Measurements from ENCODE around the gene FOLR2. TPM values are rescaled to one million over a fixed set of nuclear protein-coding genes. Genes with fewer than 3 reads are reported as not detected.

The FOLR2 gene
- total RNA-seq, 1 donor from 2014 or later: not detected

GRCh38 chr11:72224564-72225410 is 8.2 kb downstream of the FOLR2 start, which contains the start of gene INPPL1:
Gene INPPL1 (plus strand): TSS chr11:72224767. CDS start chr11:72224985, 218 bp downstream.
- DNase-seq (ENCODE audit: low read depth): no peak
- H3K27me3 ChIP-seq (ENCODE audit: control insufficient read depth, insufficient read depth, low read length): no peaks in the 10 kb centered on the region
- H3K4me3 ChIP-seq (ENCODE audit: low read depth, low read length): peak within 1 kb of the TSS; percentile 77
- H3K36me3 ChIP-seq (ENCODE audit: control insufficient read depth, insufficient read depth, low read length): peaks cover 4% of the 10 kb centered on the region
- TF ChIP-seq CTCF (IDR thresholded peaks at IDR 0.05; ENCODE audit: insufficient read depth, low read length, poor library complexity, severe bottlenecking): no peak

- H3K36me3 ChIP-seq (ENCODE audit: control insufficient read depth, insufficient read depth, low read length): peaks cover 8% of the 10 kb centered on the region
- no peaks in the 10 kb centered on the region for H3K27me3 ChIP-seq (ENCODE audit: control insufficient read depth, insufficient read depth, low read length)
- no peak for TF ChIP-seq CTCF (IDR thresholded peaks at IDR 0.05; ENCODE audit: insufficient read depth, low read length, poor library complexity, severe bottlenecking)
- no peak for DNase-seq (ENCODE audit: low read depth)
- H3K4me3 ChIP-seq (ENCODE audit: low read depth, low read length): peak overlapping the region; percentile 77
These were observed 8.9 kb downstream of the FOLR2 start for GRCh38 chr11:72225411-72225951.

- Histone ChIP-seq H3K4me3 (ENCODE audit: low read depth, low read length) (no peak overlapping the region), H3K36me3 (ENCODE audit: control insufficient read depth, insufficient read depth, low read length) (peaks cover 8% of the 10 kb centered on the region), H3K27me3 (ENCODE audit: control insufficient read depth, insufficient read depth, low read length) (no peaks in the 10 kb centered on the region)
- DNase-seq (ENCODE audit: low read depth): no peak
- no peak for TF ChIP-seq CTCF (IDR thresholded peaks at IDR 0.05; ENCODE audit: insufficient read depth, low read length, poor library complexity, severe bottlenecking)
These were observed 10.1 kb downstream of the FOLR2 start for GRCh38 chr11:72226701-72227100.

GRCh38 chr11:72227316-72228228 is 11.0 kb downstream of the FOLR2 start:
- Histone ChIP-seq H3K4me3 (ENCODE audit: low read depth, low read length) (no peak overlapping the region), H3K36me3 (ENCODE audit: control insufficient read depth, insufficient read depth, low read length) (peaks cover 10% of the 10 kb centered on the region), H3K27me3 (ENCODE audit: control insufficient read depth, insufficient read depth, low read length) (no peaks in the 10 kb centered on the region)
- no peak for DNase-seq (ENCODE audit: low read depth)
- no peak for TF ChIP-seq CTCF (IDR thresholded peaks at IDR 0.05; ENCODE audit: insufficient read depth, low read length, poor library complexity, severe bottlenecking)

GRCh38 chr11:72228229-72228843 is 11.7 kb downstream of the FOLR2 start:
- DNase-seq (ENCODE audit: low read depth): no peak
- Histone ChIP-seq H3K4me3 (ENCODE audit: low read depth, low read length) (no peak overlapping the region), H3K36me3 (ENCODE audit: control insufficient read depth, insufficient read depth, low read length) (peaks cover 14% of the 10 kb centered on the region), H3K27me3 (ENCODE audit: control insufficient read depth, insufficient read depth, low read length) (no peaks in the 10 kb centered on the region)
- peak; percentile 39 for TF ChIP-seq CTCF (IDR thresholded peaks at IDR 0.05; ENCODE audit: insufficient read depth, low read length, poor library complexity, severe bottlenecking)

All from kidney epithelial cell (primary cell).